ENCODE results near the gene GPR42.

DNA sequence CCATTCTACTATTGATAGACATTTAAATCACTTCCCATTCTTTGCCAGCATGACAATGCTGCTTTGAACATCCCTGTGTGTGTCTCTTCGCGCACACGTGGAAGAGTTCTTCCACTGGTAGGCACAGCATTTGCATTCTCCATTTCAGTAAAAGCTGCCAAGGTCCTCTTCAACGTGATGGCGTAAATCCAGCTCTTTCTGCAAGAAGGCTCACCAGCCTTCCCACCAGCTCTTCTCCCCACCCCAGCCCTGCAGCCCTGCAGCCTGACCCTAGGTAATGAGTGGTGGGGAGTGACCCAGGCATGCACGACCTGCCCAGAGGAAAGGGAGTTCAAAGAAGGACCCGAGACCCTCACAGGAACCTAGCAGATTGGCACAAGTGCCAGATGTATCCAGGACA is 45.5 kb downstream of the GPR42 start:
- TF ChIP-seq ZNF121 (CRISPR knock-in tag; IDR thresholded peaks at IDR 0.05) (no peak), FOXJ3 (CRISPR knock-in tag; IDR thresholded peaks at IDR 0.05; ENCODE audit: borderline replicate concordance) (no peak), CTCF (IDR thresholded peaks at IDR 0.05) (no peak), MAX (CRISPR knock-in tag; IDR thresholded peaks at IDR 0.05) (no peak), GRHL2 (CRISPR knock-in tag; IDR thresholded peaks at IDR 0.05; ENCODE audit: insufficient replicate concordance, severe bottlenecking) (no peak), HMGA2 (CRISPR knock-in tag; IDR thresholded peaks at IDR 0.05) (no peak), USF1 (CRISPR knock-in tag; IDR thresholded peaks at IDR 0.05) (no peak), TP53 (CRISPR knock-in tag; IDR thresholded peaks at IDR 0.05) (no peak)

All from WTC11 (cell line).